PFSK-1 (cell line): ENCODE results near the gene IL1A.

Source experiments
- FOXP2 ChIP-seq: optimal IDR thresholded peaks from 2 replicates; pipeline ENCODE3; 2011; ENCODE audit warnings: borderline replicate concordance, control low read depth, inconsistent platforms; ENCODE audit not compliant: insufficient read depth; ENCODE audit errors: extremely low read length, extremely low read depth
- POLR2AphosphoS5 ChIP-seq: IDR thresholded peaks from 2 replicates; pipeline ENCODE4 v1.6.1; 2012; ENCODE audit warnings: low read depth, mild to moderate bottlenecking, control low read depth, low read length, moderate library complexity
- REST ChIP-seq, 2 experiments: IDR thresholded peaks; 2 replicates each; pipeline versions ENCODE4 v1.6.1 to v1.8.0; 2011 to 2012; ENCODE audit warnings: low read depth in 2 of 2, low read length in 2 of 2, control low read depth in 1 of 2, inconsistent platforms in 1 of 2, mild to moderate bottlenecking in 1 of 2, moderate library complexity in 1 of 2; ENCODE audit not compliant: insufficient read depth in 1 of 2
- SIN3A ChIP-seq: IDR thresholded peaks from 2 replicates; pipeline ENCODE4 v1.6.1; 2012; ENCODE audit warnings: mild to moderate bottlenecking, low read length, moderate library complexity, borderline replicate concordance; ENCODE audit not compliant: insufficient read depth
- TAF1 ChIP-seq: IDR thresholded peaks from 2 replicates; pipeline ENCODE4 v1.6.1; 2012; ENCODE audit warnings: low read length, control low read depth, borderline replicate concordance; ENCODE audit not compliant: insufficient read depth

IL1A gene

GRCh38 chr2:112811276-112811831, 27.1 kb upstream of the IL1A start:
- TF ChIP-seq SIN3A (no peak), TAF1 (no peak), POLR2AphosphoS5 (no peak), FOXP2 (no peak), REST (IDR thresholded peaks at IDR 0.05; ENCODE audit: insufficient read depth in 1 of 2, low read depth in 2 of 2, low read length in 2 of 2) (no peak)

- TF ChIP-seq REST (IDR thresholded peaks at IDR 0.05; ENCODE audit: insufficient read depth in 1 of 2, low read depth in 2 of 2, low read length in 2 of 2) (no peak), FOXP2 (no peak), TAF1 (no peak), SIN3A (no peak), POLR2AphosphoS5 (no peak)
Measured at GRCh38 chr2:112809112-112809511, 24.8 kb upstream of the IL1A start.

GRCh38 chr2:112807233-112807807, 23.0 kb upstream of the IL1A start:
- TF ChIP-seq FOXP2 (no peak), REST (IDR thresholded peaks at IDR 0.05; ENCODE audit: insufficient read depth in 1 of 2, low read depth in 2 of 2, low read length in 2 of 2) (no peak)

- no peak for TF ChIP-seq POLR2AphosphoS5
Measured at GRCh38 chr2:112805542-112805941, 21.2 kb upstream of the IL1A start.

GRCh38 chr2:112803691-112804521, 19.6 kb upstream of the IL1A start:
- TF ChIP-seq REST (IDR thresholded peaks at IDR 0.05; ENCODE audit: insufficient read depth in 1 of 2, low read depth in 2 of 2, low read length in 2 of 2): no peak
